Activated naive CD8-positive, alpha-beta T cell treated with anti-CD3 and anti-CD28 coated beads, Interleukin-2, amount 10 ng/mL, durations not matched to agents 7 days and 5 days (primary cell): ENCODE results near the gene CNOT6. TPM values are rescaled to one million over a fixed set of nuclear protein-coding genes. Genes with fewer than 3 reads are reported as not detected.
A peak's percentile ranks its signal among the peaks of the same experiment; 100 is the strongest.

Source experiments
- ATAC-seq: fragments of 150-1000 bp; cut with Tn5 transposase; one replicate; pipeline ENCODE4 v1.10.0; 2021; ENCODE audit warnings: low read depth, moderate library complexity
- POLR2A ChIA-PET: fragments of 350-600 bp; sonication (Branson Sonifier 250); formaldehyde crosslinking; loops from one replicate; lab custom pipeline; 2021; ENCODE audit warnings: antibody characterized with exemption; lab: Charles Lee
- DNase-seq: peaks from one replicate; pipeline ENCODE4 v3.0.0; 2021
- H3K27ac Mint-ChIP-seq: one replicate; pipeline ENCODE4 v1.8.0; 2022; ENCODE audit warnings: mild to moderate bottlenecking, mixed read lengths
- H3K27me3 Mint-ChIP-seq: one replicate; pipeline ENCODE4 v1.8.0; 2022; ENCODE audit warnings: mild to moderate bottlenecking, moderate library complexity, mixed read lengths
- H3K36me3 Mint-ChIP-seq: one replicate; pipeline ENCODE4 v1.8.0; 2021; ENCODE audit warnings: mild to moderate bottlenecking, mixed read lengths
- H3K4me1 Mint-ChIP-seq: one replicate; pipeline ENCODE4 v1.8.0; 2021; ENCODE audit warnings: mixed read lengths
- H3K4me3 Mint-ChIP-seq: one replicate; pipeline ENCODE4 v1.8.0; 2022; ENCODE audit warnings: mild to moderate bottlenecking, moderate library complexity, mixed read lengths
- H3K9me3 Mint-ChIP-seq: one replicate; pipeline ENCODE4 v1.8.0; 2021; ENCODE audit warnings: mixed read lengths
- total RNA-seq, 2 experiments: library from RNA; stranded (reverse); gene quantifications; one replicate each; pipeline ENCODE4 v1.2.3, GENCODE V29; 2021

The CNOT6 gene
- total RNA-seq, 2 experiments from 2014 or later: 37.5 to 43.3 TPM

GRCh38 chr5:180596668-180597231 lies 102.6 kb downstream of the CNOT6 start:
- no peak overlapping the region for H3K4me3 Mint-ChIP-seq
- DNase-seq (peak; percentile 17), ATAC-seq (no peak)
- peaks cover 4% of the 10 kb centered on the region for H3K4me1 Mint-ChIP-seq
- H3K27me3 Mint-ChIP-seq: peaks cover 16% of the 10 kb centered on the region
- POLR2A ChIA-PET: no interaction called here
- no peak overlapping the region for H3K27ac Mint-ChIP-seq
- H3K9me3 Mint-ChIP-seq: no peaks in the 10 kb centered on the region
- H3K36me3 Mint-ChIP-seq: no peaks in the 10 kb centered on the region

DNA sequence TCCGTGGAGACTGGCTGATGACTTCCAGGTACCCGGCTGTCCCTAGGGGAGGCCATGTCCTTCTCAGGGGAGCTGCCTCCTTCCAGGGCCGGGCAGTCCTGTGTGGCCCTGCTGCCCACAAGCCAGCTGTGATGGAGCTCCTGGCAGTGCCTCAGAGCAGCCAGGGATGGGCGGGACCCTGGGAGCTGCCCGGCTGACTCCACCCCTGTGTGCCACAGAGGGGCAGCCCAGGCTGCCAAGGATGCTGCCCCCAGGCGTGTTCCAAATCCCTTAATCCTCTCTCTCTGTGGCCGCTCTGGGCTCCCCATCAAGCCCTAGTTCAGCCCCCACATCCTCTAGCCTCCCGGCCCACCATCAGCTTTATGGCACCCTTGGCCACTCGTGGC lies 104.1 kb downstream of the CNOT6 start:
- Mint-ChIP-seq H3K27me3 (peaks cover 5% of the 10 kb centered on the region), H3K36me3 (no peaks in the 10 kb centered on the region), H3K9me3 (no peaks in the 10 kb centered on the region), H3K4me3 (no peak overlapping the region), H3K27ac (no peak overlapping the region), H3K4me1 (no peaks in the 10 kb centered on the region)
- DNase-seq (peak; percentile 23), ATAC-seq (no peak)
- POLR2A ChIA-PET: no interaction called here

- H3K4me1 Mint-ChIP-seq: no peaks in the 10 kb centered on the region
- H3K9me3 Mint-ChIP-seq: no peaks in the 10 kb centered on the region
- H3K27me3 Mint-ChIP-seq: no peaks in the 10 kb centered on the region
- H3K36me3 Mint-ChIP-seq: no peaks in the 10 kb centered on the region
- ATAC-seq (no peak), DNase-seq (peak; percentile 11)
- POLR2A ChIA-PET: no interaction called here
- H3K4me3 Mint-ChIP-seq: no peak overlapping the region
- no peak overlapping the region for H3K27ac Mint-ChIP-seq
Observed at GRCh38 chr5:180598797-180599589, 104.8 kb downstream of the CNOT6 start.

GRCh38 chr5:180599590-180599914 lies 105.4 kb downstream of the CNOT6 start:
- ATAC-seq: no peak
- Mint-ChIP-seq H3K27ac (no peak overlapping the region), H3K27me3 (no peaks in the 10 kb centered on the region), H3K4me1 (no peaks in the 10 kb centered on the region), H3K9me3 (no peaks in the 10 kb centered on the region), H3K4me3 (no peak overlapping the region), H3K36me3 (no peaks in the 10 kb centered on the region)
- peak; percentile 19 for DNase-seq
- POLR2A ChIA-PET: no interaction called here

GRCh38 chr5:180599981-180600553 lies 105.9 kb downstream of the CNOT6 start:
- Mint-ChIP-seq H3K27ac (no peak overlapping the region), H3K4me3 (no peak overlapping the region), H3K36me3 (no peaks in the 10 kb centered on the region), H3K27me3 (no peaks in the 10 kb centered on the region), H3K9me3 (no peaks in the 10 kb centered on the region), H3K4me1 (no peaks in the 10 kb centered on the region)
- peak; percentile 5 for DNase-seq
- no peak for ATAC-seq
- POLR2A ChIA-PET: no interaction called here

GRCh38 chr5:180600554-180601041 lies 106.4 kb downstream of the CNOT6 start:
- POLR2A ChIA-PET: no interaction called here
- H3K27me3 Mint-ChIP-seq: no peaks in the 10 kb centered on the region
- H3K4me3 Mint-ChIP-seq: no peak overlapping the region
- ATAC-seq (no peak), DNase-seq (peak; percentile 17)
- no peaks in the 10 kb centered on the region for H3K36me3 Mint-ChIP-seq
- no peaks in the 10 kb centered on the region for H3K4me1 Mint-ChIP-seq
- H3K9me3 Mint-ChIP-seq: no peaks in the 10 kb centered on the region
- H3K27ac Mint-ChIP-seq: no peak overlapping the region

DNA sequence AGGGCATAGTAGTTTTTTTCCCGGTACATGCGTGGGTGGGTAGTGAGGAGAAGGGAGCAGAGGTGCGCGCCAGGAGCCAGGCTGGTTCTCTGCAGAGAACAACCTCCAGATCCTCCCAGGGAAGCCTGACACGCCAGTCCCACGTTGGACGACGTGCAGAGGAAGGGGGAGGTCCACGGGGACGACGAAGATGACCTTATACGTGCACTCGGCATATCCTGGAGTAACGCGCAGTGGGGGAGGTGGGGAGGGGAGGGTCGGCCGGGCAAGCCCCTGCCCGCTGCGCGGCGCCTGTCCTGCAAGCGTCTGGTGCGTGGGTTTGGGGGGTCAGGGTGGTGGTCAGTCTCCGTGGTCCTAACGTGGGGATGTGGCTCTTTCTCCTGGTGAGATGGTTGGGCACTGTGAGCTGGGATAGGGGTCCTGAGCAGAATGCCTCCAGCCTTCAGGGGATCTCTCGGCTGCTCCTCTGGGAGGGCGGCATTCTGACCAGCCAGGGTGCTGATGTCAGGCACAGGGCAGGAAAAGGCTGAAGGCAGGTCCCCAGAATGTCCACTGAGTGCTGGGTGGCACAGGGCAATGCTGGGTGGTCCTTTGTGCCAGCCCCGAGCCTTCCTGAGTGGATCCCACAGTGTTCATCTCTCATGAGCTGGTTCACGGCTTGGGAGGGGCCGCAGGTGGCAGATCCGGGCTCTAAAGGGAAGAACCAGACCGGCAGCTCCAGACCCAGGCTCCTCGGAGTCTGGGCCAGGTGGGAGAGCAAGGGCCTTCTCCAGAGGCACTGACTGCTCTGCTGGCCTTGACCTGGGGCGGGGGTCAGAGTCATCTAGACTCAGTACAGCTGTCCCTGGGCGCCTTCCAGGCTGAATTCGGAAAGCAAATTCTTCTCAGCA lies 107.7 kb downstream of the CNOT6 start:
- POLR2A ChIA-PET: no interaction called here
- Mint-ChIP-seq H3K9me3 (no peaks in the 10 kb centered on the region), H3K4me1 (peaks cover 5% of the 10 kb centered on the region), H3K27me3 (no peaks in the 10 kb centered on the region), H3K27ac (no peak overlapping the region), H3K4me3 (no peak overlapping the region), H3K36me3 (no peaks in the 10 kb centered on the region)
- DNase-seq (peak; percentile 10), ATAC-seq (no peak)

DNA sequence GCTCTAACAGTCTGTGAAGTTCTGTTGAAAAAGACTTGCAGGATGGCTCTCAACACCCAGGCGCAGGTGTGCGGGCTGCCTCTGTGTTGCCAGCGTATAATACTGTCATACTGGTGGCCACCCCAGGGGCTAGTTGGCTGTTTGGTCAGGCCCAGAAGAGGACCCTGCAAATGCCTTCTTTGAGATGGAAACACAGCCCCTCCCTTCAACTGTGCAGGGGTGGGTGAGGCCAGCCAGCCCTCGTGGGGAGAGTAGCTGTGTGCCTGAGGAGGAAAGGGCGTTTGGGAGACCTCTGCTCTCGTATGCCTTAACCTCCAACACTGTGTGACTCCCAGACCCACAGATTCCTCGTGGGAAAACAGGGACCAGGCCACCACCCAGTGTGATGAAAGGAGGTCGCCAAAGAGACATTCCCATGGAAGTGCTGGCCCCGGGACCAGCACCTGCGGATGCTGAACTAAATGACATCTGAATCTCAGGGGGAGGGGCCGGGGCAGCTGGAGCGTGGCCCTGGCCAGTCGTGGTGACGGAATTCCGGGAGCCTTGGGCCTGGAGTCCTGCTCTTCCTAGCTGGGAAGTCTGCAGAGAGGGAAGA lies 108.4 kb downstream of the CNOT6 start:
- Mint-ChIP-seq H3K36me3 (no peaks in the 10 kb centered on the region), H3K27ac (no peak overlapping the region), H3K9me3 (no peaks in the 10 kb centered on the region), H3K4me1 (peaks cover 5% of the 10 kb centered on the region), H3K27me3 (no peaks in the 10 kb centered on the region), H3K4me3 (no peak overlapping the region)
- ATAC-seq (no peak), DNase-seq (peak; percentile 11)
- POLR2A ChIA-PET: no interaction called here

DNA sequence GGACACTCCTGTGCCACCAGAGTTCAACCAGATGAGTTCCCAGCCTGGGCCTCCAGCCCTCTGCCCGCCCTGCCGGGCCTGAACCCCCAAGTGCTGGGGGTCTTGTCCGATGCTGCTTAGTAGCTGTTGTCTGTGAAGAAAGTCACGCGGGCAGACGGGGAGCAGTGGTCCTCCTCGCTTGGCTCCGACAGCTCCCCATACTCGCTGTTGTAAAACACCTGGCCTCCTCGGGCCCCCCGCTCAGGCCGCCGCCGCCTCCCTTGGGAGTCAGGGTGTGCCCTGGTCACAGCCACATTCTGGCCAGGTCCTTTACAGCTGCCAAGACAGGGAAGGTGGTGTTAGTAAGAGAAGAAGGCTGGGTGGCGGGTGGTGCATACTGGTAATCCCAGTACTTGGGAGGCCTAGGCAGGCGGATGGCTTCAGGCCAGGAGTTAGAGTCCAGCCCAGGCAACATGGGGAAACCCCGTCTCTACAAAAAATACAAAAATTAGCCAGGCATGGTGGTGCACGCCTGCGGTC lies 109.0 kb downstream of the CNOT6 start:
- H3K27ac Mint-ChIP-seq: no peak overlapping the region
- no peak overlapping the region for H3K4me3 Mint-ChIP-seq
- DNase-seq (peak; percentile 26), ATAC-seq (no peak)
- H3K4me1 Mint-ChIP-seq: peaks cover 5% of the 10 kb centered on the region
- H3K27me3 Mint-ChIP-seq: no peaks in the 10 kb centered on the region
- H3K9me3 Mint-ChIP-seq: no peaks in the 10 kb centered on the region
- POLR2A ChIA-PET: no interaction called here
- no peaks in the 10 kb centered on the region for H3K36me3 Mint-ChIP-seq

- Mint-ChIP-seq H3K4me1 (peaks cover 5% of the 10 kb centered on the region), H3K9me3 (no peaks in the 10 kb centered on the region), H3K36me3 (no peaks in the 10 kb centered on the region), H3K27ac (no peak overlapping the region), H3K27me3 (no peaks in the 10 kb centered on the region), H3K4me3 (no peak overlapping the region)
- ATAC-seq (no peak), DNase-seq (peak; percentile 24)
- POLR2A ChIA-PET: no interaction called here
Observed at GRCh38 chr5:180604271-180604670, 110.1 kb downstream of the CNOT6 start.

DNA sequence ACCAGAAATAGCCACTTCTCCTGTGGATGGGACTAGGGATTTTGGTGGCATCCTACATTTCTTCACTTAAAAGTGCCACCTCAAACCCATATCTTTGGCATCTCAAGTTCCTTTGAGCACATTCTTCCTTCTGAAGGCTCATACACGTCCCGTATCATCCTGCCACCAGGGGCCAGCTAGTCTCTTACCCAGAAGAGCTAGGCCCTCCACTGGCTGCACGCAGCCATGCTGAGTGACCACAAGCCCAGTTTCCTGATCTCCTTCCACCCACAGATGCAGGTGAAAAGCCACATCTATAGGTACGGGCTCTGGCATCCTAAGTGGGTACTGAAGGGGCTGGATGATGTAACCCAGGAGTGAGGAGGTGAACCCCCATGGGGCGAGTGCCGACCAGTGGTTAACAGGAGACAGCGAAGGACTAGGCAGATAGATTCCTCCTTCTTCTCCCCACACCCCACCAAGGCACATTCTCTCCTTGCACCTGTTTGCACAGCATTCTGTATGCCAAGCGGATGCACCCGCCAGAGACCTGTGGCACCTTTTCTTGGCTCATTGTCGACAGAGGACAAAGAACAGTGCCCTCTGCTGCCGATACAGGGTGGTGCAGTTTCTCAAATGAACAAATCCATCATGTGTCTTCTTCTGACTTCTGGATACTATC lies 111.5 kb downstream of the CNOT6 start:
- no peaks in the 10 kb centered on the region for H3K36me3 Mint-ChIP-seq
- H3K4me3 Mint-ChIP-seq: no peak overlapping the region
- no peaks in the 10 kb centered on the region for H3K27me3 Mint-ChIP-seq
- peaks cover 5% of the 10 kb centered on the region for H3K4me1 Mint-ChIP-seq
- no peaks in the 10 kb centered on the region for H3K9me3 Mint-ChIP-seq
- ATAC-seq (peak; percentile 79), DNase-seq (peak; percentile 74)
- H3K27ac Mint-ChIP-seq: no peak overlapping the region
- POLR2A ChIA-PET: interaction anchor here (1.0 kb wide), 1 partner anchor 81 kb away, joined by 3 read pairs; no protein-coding TSS in a partner anchor

DNA sequence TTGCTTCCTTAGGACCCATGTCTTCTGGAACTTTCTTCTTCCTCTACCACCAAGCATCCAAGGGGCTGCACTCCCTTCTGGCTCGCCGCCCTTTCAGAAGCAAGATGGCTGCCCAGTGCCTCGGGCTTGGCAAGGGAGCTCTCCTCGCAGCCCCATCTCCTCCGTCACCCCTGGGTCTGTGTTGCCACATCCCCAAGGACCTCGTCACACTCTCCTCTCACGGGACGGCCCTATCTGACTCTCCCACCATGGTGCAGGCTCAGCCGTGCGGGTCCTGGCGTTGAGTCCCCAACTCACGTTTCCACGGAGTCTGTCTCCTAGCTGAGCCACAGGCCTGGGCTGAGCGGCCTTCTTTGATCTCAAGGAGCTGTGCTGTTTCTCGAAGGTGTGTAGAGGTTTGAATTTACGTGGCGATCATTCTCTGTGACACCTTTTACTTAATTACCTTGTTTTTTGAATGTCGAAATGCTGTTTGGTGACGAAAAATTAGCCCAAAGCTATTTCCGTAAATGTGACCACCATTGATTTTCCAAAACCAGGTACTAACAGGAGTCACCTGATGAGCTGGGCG lies 112.1 kb downstream of the CNOT6 start:
- ATAC-seq (no peak), DNase-seq (no peak)
- no peaks in the 10 kb centered on the region for H3K36me3 Mint-ChIP-seq
- H3K27ac Mint-ChIP-seq: no peak overlapping the region
- POLR2A ChIA-PET: interaction anchor here (0.7 to 1.0 kb wide), 2 partner anchors 81 to 107 kb away, joined by 3 to 4 read pairs; no protein-coding TSS in a partner anchor
- no peak overlapping the region for H3K4me3 Mint-ChIP-seq
- H3K9me3 Mint-ChIP-seq: no peaks in the 10 kb centered on the region
- no peaks in the 10 kb centered on the region for H3K27me3 Mint-ChIP-seq
- H3K4me1 Mint-ChIP-seq: peaks cover 5% of the 10 kb centered on the region
